IMR-90 (cell line): ENCODE measurements around the gene ATP8B3. TPM values are rescaled to one million over a fixed set of nuclear protein-coding genes. Genes with fewer than 3 reads are reported as not detected.

Experiments used
- ATAC-seq: fragments of 200-7000 bp; cut with Tn5 transposase; 2 replicates; pipeline ENCODE4 v1.9.1; 2020; ENCODE audit warnings: low read depth, mild to moderate bottlenecking, moderate library complexity
- BruUV-seq: library from RNA; stranded (reverse); fragments of 400-500 nt; replicated peaks from 2 replicates; lab custom pipeline; 2021; lab: Mats Ljungman, UMichigan
- CTCF ChIA-PET: fragments of 300-600 bp; formaldehyde crosslinking; extraction: SDS; loops from one replicate; lab custom pipeline; 2021; ENCODE audit warnings: antibody characterized with exemption; lab: Yijun Ruan, JAX
- POLR2A ChIA-PET: fragments of 300-600 bp; sonication (Branson Sonifier 250); formaldehyde crosslinking; loops from one replicate; lab custom pipeline; 2022; ENCODE audit warnings: antibody characterized with exemption; ENCODE audit not compliant: unreplicated experiment; lab: Charles Lee
- DNase-seq: peaks from one replicate; pipeline ENCODE4 v3.0.0; 2013
- H2AFZ ChIP-seq: replicated peaks from 2 replicates; pipeline ENCODE3; 2013; ENCODE audit warnings: low read length, mild to moderate bottlenecking; ENCODE audit not compliant: poor library complexity
- H2AK5ac ChIP-seq: 2 replicates; pipeline ENCODE4 v1.6.1; 2013; ENCODE audit warnings: low read depth, low read length, inconsistent platforms
- H2AK9ac ChIP-seq: replicated peaks from 2 replicates; pipeline ENCODE3; 2013; ENCODE audit warnings: mild to moderate bottlenecking, low read depth, low read length, moderate library complexity; ENCODE audit not compliant: poor library complexity
- H2BK120ac ChIP-seq: 2 replicates; pipeline ENCODE4 v1.6.1; 2013; ENCODE audit warnings: low read depth, low read length, inconsistent platforms
- H2BK15ac ChIP-seq: 3 replicates; pipeline ENCODE4 v1.6.1; 2013; ENCODE audit warnings: low read depth, low read length, inconsistent platforms
- H2BK20ac ChIP-seq: 2 replicates; pipeline ENCODE4 v1.6.1; 2013; ENCODE audit warnings: low read depth, mild to moderate bottlenecking, inconsistent platforms, low read length, moderate library complexity
- H2BK5ac ChIP-seq: 2 replicates; pipeline ENCODE4 v1.6.1; 2013; ENCODE audit warnings: mild to moderate bottlenecking, low read depth, low read length, inconsistent platforms; ENCODE audit not compliant: poor library complexity, severe bottlenecking
- H3K14ac ChIP-seq: replicated peaks from 2 replicates; pipeline ENCODE4 v1.6.1; 2013; ENCODE audit warnings: low read depth, low read length, inconsistent platforms
- H3K18ac ChIP-seq: 2 replicates; pipeline ENCODE4 v1.6.1; 2013; ENCODE audit warnings: low read depth, low read length, control low read depth
- H3K23ac ChIP-seq: 2 replicates; pipeline ENCODE4 v1.6.1; 2013; ENCODE audit warnings: low read depth, low read length, inconsistent platforms
- H3K27ac ChIP-seq: 2 replicates; pipeline ENCODE4 v1.5.1; 2013; ENCODE audit warnings: mild to moderate bottlenecking, control low read depth, low read length; ENCODE audit not compliant: insufficient read depth
- H3K27me3 ChIP-seq: 2 replicates; pipeline ENCODE4 v1.6.1; 2013; ENCODE audit warnings: low read length; ENCODE audit not compliant: control insufficient read depth, insufficient read depth
- H3K36me3 ChIP-seq: 2 replicates; pipeline ENCODE4 v1.6.1; 2013; ENCODE audit warnings: low read length, mixed read lengths; ENCODE audit not compliant: control insufficient read depth, insufficient read depth
- H3K4ac ChIP-seq: 2 replicates; pipeline ENCODE4 v1.6.1; 2013; ENCODE audit warnings: low read depth, low read length, inconsistent platforms
- H3K4me1 ChIP-seq: 2 replicates; pipeline ENCODE4 v1.6.1; 2013; ENCODE audit warnings: low read length, mixed read lengths; ENCODE audit not compliant: control insufficient read depth, insufficient read depth
- H3K4me2 ChIP-seq: 2 replicates; pipeline ENCODE4 v1.6.1; 2013; ENCODE audit warnings: low read depth, mild to moderate bottlenecking, control low read depth, low read length, moderate library complexity
- H3K4me3 ChIP-seq: 2 replicates; pipeline ENCODE4 v1.5.1; 2013; ENCODE audit warnings: low read depth, mild to moderate bottlenecking, control low read depth, low read length, moderate library complexity; ENCODE audit not compliant: insufficient read depth
- H3K56ac ChIP-seq: 2 replicates; pipeline ENCODE4 v1.6.1; 2013; ENCODE audit warnings: low read length, inconsistent platforms; ENCODE audit not compliant: insufficient read depth; ENCODE audit errors: extremely low read depth
- H3K79me1 ChIP-seq, 2 experiments: 2 replicates each; pipeline ENCODE4 v1.6.1; 2013; ENCODE audit warnings: low read length in 2 of 2, inconsistent platforms in 1 of 2, low read depth in 1 of 2
- H3K9ac ChIP-seq: 2 replicates; pipeline ENCODE4 v1.6.1; 2013; ENCODE audit warnings: low read depth, low read length, control low read depth
- H3K9me1 ChIP-seq: 2 replicates; pipeline ENCODE4 v1.6.1; 2013; ENCODE audit warnings: low read length, inconsistent platforms; ENCODE audit not compliant: insufficient read depth
- H3K9me3 ChIP-seq: 2 replicates; pipeline ENCODE4 v1.6.1; 2013; ENCODE audit warnings: low read length; ENCODE audit not compliant: control insufficient read depth, insufficient read depth
- H4K20me1 ChIP-seq: 2 replicates; pipeline ENCODE4 v1.6.1; 2013; ENCODE audit warnings: low read length, inconsistent platforms; ENCODE audit not compliant: insufficient read depth
- H4K5ac ChIP-seq: 2 replicates; pipeline ENCODE4 v1.6.1; 2013; ENCODE audit warnings: mild to moderate bottlenecking, low read depth, low read length, control low read depth
- H4K8ac ChIP-seq, 2 experiments: 2 replicates each; pipeline ENCODE4 v1.6.1; 2013; ENCODE audit warnings: low read depth in 2 of 2, low read length in 2 of 2, control low read depth in 1 of 2, inconsistent platforms in 1 of 2
- H4K91ac ChIP-seq: 2 replicates; pipeline ENCODE4 v1.6.1; 2013; ENCODE audit warnings: low read depth, low read length, inconsistent platforms; ENCODE audit not compliant: insufficient read depth
- CEBPB ChIP-seq: IDR thresholded peaks from 2 replicates; pipeline ENCODE4 v1.6.1; 2012; ENCODE audit warnings: low read depth, low read length, improper control_type of control experiment
- POLR2A ChIP-seq: IDR thresholded peaks from 2 replicates; pipeline ENCODE4 v1.6.1; 2012; ENCODE audit warnings: mild to moderate bottlenecking, low read depth, low read length
- SMC3 ChIP-seq: fragments of 150-350 bp; IDR thresholded peaks from 2 replicates; pipeline ENCODE4 v1.6.1; 2016; ENCODE audit warnings: low read depth, mild to moderate bottlenecking, antibody characterized with exemption, low read length, moderate library complexity
- WGBS, 2 experiments: methylation state at CpG; one replicate each; pipeline versions ENCODE4 v1.1.5 to v1.1.7; 2013; ENCODE audit warnings: missing lambda C conversion rate in 2 of 2; ENCODE audit not compliant: insufficient read length in 1 of 2; ENCODE audit errors: extremely low coverage in 2 of 2; 5-methylcytosine and 5-hydroxymethylcytosine counted together
- dilution Hi-C: fragments of 300-500 bp; cut with HindIII; formaldehyde crosslinking; loops from one replicate; pipeline ENCODE4 v1.14.3; 2018; ENCODE audit warnings: low sequenced_read_pairs; ENCODE audit not compliant: unreplicated experiment
- in situ Hi-C: fragments of 300-500 bp; cut with MboI; formaldehyde crosslinking; loops from 3 replicates; pipeline ENCODE4 v1.14.3; 2019; ENCODE audit warnings: low sequenced_read_pairs, inconsistent platforms, mixed read lengths
- intact Hi-C: fragments of 100-400 bp; cut with micrococcal nuclease; formaldehyde crosslinking; loops from 2 replicates; pipeline ENCODE4 v1.10.0; 2022
- polyA plus RNA-seq, 3 experiments: library from polyadenylated mRNA; depleted of rRNA; stranded (reverse); fragments of >200 nt; gene quantifications; 2 replicates each; pipeline ENCODE4 v1.2.3, GENCODE V29; 2012; ENCODE audit warnings: low replicate concordance in 1 of 3
- total RNA-seq: library from RNA; depleted of rRNA; stranded (reverse); fragments of >200 nt; gene quantifications from 2 replicates; pipeline ENCODE4 v1.2.3, GENCODE V29; 2012
- TF ChIP-seq, protein P1 (sequence below): conservative IDR thresholded peaks from 2 replicates; pipeline ENCODE4 v1.5.1; 2012; ENCODE audit warnings: mild to moderate bottlenecking, low read depth, low read length, improper control_type of control experiment
- TF ChIP-seq, protein P2 (sequence below): fragments of 150-350 bp; IDR thresholded peaks from 2 replicates; pipeline ENCODE4 v1.6.1; 2017; ENCODE audit warnings: mild to moderate bottlenecking, antibody characterized with exemption, low read length, low read depth

ATP8B3 gene
- total and polyA plus RNA-seq, 2 of the 4 experiments (the other 2 are of a cell fraction): 1.6 to 8.1 TPM

GRCh38 chr19:1858412-1859081 lies 46.5 kb upstream of the ATP8B3 start:
- in situ Hi-C loops (no loop called here), dilution Hi-C loops (no loop called here), intact Hi-C loops (no loop called here)
- Histone ChIP-seq H2AK5ac (no peak overlapping the region), H3K9me3 (no peaks in the 10 kb centered on the region), H3K9me1 (peaks cover 7% of the 10 kb centered on the region; the same call in 1 of the 2 replicates), H3K79me1 (peaks cover 8 to 81% of the 10 kb centered on the region in 2 experiments; a peak in 3 of 4 replicates), H4K20me1 (peaks cover 79% of the 10 kb centered on the region), H3K14ac (no peak overlapping the region), H3K4me1 (peaks cover 56% of the 10 kb centered on the region), H2AK9ac (no peak overlapping the region), H4K8ac (no peak overlapping the region), H3K4me2 (no peak overlapping the region), H2BK20ac (no peak overlapping the region), H3K27ac (no peak overlapping the region), H2AFZ (no peak overlapping the region), H3K4me3 (no peak overlapping the region), H3K18ac (no peak overlapping the region), H3K9ac (no peak overlapping the region), H4K5ac (no peak overlapping the region), H3K4ac (no peak overlapping the region; the same call in 1 of the 2 replicates), H3K56ac (no peak overlapping the region), H3K23ac (0 out of 2 replicates have a peak overlapping the region, but pooled peaks have one; percentile 4), H2BK120ac (no peak overlapping the region), H2BK15ac (no peak overlapping the region), H3K27me3 (no peaks in the 10 kb centered on the region), H3K36me3 (no peaks in the 10 kb centered on the region), H4K91ac (no peak overlapping the region), H2BK5ac (no peak overlapping the region)
- ChIA-PET POLR2A (no interaction called here), CTCF (no interaction called here)
- BruUV-seq: no TSS peak
- TF ChIP-seq CEBPB (no peak), POLR2A (no peak), SMC3 (no peak)
- TF ChIP-seq, protein P1, sequence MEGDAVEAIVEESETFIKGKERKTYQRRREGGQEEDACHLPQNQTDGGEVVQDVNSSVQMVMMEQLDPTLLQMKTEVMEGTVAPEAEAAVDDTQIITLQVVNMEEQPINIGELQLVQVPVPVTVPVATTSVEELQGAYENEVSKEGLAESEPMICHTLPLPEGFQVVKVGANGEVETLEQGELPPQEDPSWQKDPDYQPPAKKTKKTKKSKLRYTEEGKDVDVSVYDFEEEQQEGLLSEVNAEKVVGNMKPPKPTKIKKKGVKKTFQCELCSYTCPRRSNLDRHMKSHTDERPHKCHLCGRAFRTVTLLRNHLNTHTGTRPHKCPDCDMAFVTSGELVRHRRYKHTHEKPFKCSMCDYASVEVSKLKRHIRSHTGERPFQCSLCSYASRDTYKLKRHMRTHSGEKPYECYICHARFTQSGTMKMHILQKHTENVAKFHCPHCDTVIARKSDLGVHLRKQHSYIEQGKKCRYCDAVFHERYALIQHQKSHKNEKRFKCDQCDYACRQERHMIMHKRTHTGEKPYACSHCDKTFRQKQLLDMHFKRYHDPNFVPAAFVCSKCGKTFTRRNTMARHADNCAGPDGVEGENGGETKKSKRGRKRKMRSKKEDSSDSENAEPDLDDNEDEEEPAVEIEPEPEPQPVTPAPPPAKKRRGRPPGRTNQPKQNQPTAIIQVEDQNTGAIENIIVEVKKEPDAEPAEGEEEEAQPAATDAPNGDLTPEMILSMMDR: no peak
- TF ChIP-seq, protein P2, sequence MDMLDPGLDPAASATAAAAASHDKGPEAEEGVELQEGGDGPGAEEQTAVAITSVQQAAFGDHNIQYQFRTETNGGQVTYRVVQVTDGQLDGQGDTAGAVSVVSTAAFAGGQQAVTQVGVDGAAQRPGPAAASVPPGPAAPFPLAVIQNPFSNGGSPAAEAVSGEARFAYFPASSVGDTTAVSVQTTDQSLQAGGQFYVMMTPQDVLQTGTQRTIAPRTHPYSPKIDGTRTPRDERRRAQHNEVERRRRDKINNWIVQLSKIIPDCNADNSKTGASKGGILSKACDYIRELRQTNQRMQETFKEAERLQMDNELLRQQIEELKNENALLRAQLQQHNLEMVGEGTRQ: no peak
- DNase-seq (no peak), ATAC-seq (no peak)
- WGBS, 2 experiments: 80% methylated on average over 1 of the region's 10 CpGs; no CpG with 5 or more reads in 1 of the 2 experiments
